T-helper 9 cell (primary cell): ENCODE measurements around the gene IRAK2.
"Not testable (repeated sequence)": the region's sequence is repeated elsewhere in the genome, so short reads cannot be mapped to it uniquely, and the experiment has no call there.

Experiments
- DNase-seq: peaks from one replicate; pipeline ENCODE4 v3.0.0-alpha.2; 2020

The IRAK2 gene

GRCh38 chr3:10255835-10256234 is 91.1 kb downstream of the IRAK2 start:
- no peak for DNase-seq

GRCh38 chr3:10259036-10259435 is 94.3 kb downstream of the IRAK2 start:
- DNase-seq: no peak

GRCh38 chr3:10259798-10260197 is 95.1 kb downstream of the IRAK2 start:
- no peak for DNase-seq

GRCh38 chr3:10260211-10260701 is 95.5 kb downstream of the IRAK2 start:
- DNase-seq: no peak

- no peak for DNase-seq
Measured at GRCh38 chr3:10262027-10262426, 97.3 kb downstream of the IRAK2 start.

- DNase-seq: peak; percentile 54
Measured at GRCh38 chr3:10263646-10264363, 99.1 kb downstream of the IRAK2 start.

- DNase-seq: no peak
Measured at GRCh38 chr3:10265833-10266232, 101.1 kb downstream of the IRAK2 start.

- DNase-seq: not testable (repeated sequence)
Measured at GRCh38 chr3:10266936-10267335, 102.2 kb downstream of the IRAK2 start.

- DNase-seq: no peak
Measured at GRCh38 chr3:10268116-10268515, 103.4 kb downstream of the IRAK2 start.

GRCh38 chr3:10268930-10269329 is 104.2 kb downstream of the IRAK2 start:
- no peak for DNase-seq

- no peak for DNase-seq
Measured at GRCh38 chr3:10269443-10269842, 104.7 kb downstream of the IRAK2 start.

GRCh38 chr3:10272476-10272875 is 107.8 kb downstream of the IRAK2 start:
- DNase-seq: not testable (repeated sequence)

GRCh38 chr3:10272977-10273376 is 108.3 kb downstream of the IRAK2 start:
- DNase-seq: no peak

GRCh38 chr3:10273702-10274305 is 109.1 kb downstream of the IRAK2 start:
- DNase-seq: no peak

GRCh38 chr3:10274601-10275000 is 109.9 kb downstream of the IRAK2 start:
- DNase-seq: no peak

GRCh38 chr3:10277115-10277625 is 112.5 kb downstream of the IRAK2 start:
- no peak for DNase-seq

- DNase-seq: no peak
Measured at GRCh38 chr3:10278501-10278900, 113.8 kb downstream of the IRAK2 start.

GRCh38 chr3:10279384-10280176 is 114.9 kb downstream of the IRAK2 start:
- DNase-seq: no peak

- no peak for DNase-seq
Measured at GRCh38 chr3:10280177-10280529, 115.4 kb downstream of the IRAK2 start.

GRCh38 chr3:10280571-10280970 is 115.9 kb downstream of the IRAK2 start:
- DNase-seq: no peak

GRCh38 chr3:10281951-10282350 is 117.2 kb downstream of the IRAK2 start:
- no peak for DNase-seq

GRCh38 chr3:10283638-10284037 is 118.9 kb downstream of the IRAK2 start:
- DNase-seq: no peak

- peak; percentile 30 for DNase-seq
Measured at GRCh38 chr3:10284496-10284895, 119.8 kb downstream of the IRAK2 start.
